Lower lobe of right lung (tissue), 2 donors: ENCODE results near the gene GLB1L3. TPM values are rescaled to one million over a fixed set of nuclear protein-coding genes. Genes with fewer than 3 reads are reported as not detected.
"Not testable (repeated sequence)": the region's sequence is repeated elsewhere in the genome, so short reads cannot be mapped to it uniquely, and the experiment has no call there.

Source experiments
- ATAC-seq, 2 donors: fragments of 200-7000 bp; cut with Tn5 transposase; one replicate each; pipeline ENCODE4 v1.9.1; 2020 to 2022; ENCODE audit warnings: mild to moderate bottlenecking in 2 of 2, moderate library complexity in 2 of 2
- DNase-seq: peaks from one replicate; pipeline ENCODE4 v3.0.0-alpha.2; 2020
- H3K27ac ChIP-seq: fragments of 200-600 bp; one replicate; pipeline ENCODE4 v1.8.0; 2022
- H3K27me3 ChIP-seq: fragments of 200-600 bp; one replicate; pipeline ENCODE4 v1.8.0; 2022; ENCODE audit warnings: low read depth
- H3K36me3 ChIP-seq: fragments of 200-600 bp; one replicate; pipeline ENCODE4 v1.8.0; 2022; ENCODE audit warnings: mild to moderate bottlenecking
- H3K4me1 ChIP-seq: fragments of 200-600 bp; one replicate; pipeline ENCODE4 v1.8.0; 2022
- H3K4me3 ChIP-seq: fragments of 200-600 bp; one replicate; pipeline ENCODE4 v1.8.0; 2022; ENCODE audit warnings: mild to moderate bottlenecking
- H3K9me3 ChIP-seq: fragments of 200-600 bp; one replicate; pipeline ENCODE4 v1.8.0; 2022
- intact Hi-C: fragments of 100-400 bp; cut with DNase I; formaldehyde crosslinking; loops from one replicate; pipeline ENCODE4 v1.11.0; 2022
- total RNA-seq: library from RNA; stranded (reverse); fragmentation: NEBNext Ultra II Directional; extraction: Animal tissue kit (Norgen Biotek cat#: 25700); gene quantifications from one replicate; pipeline ENCODE4 v1.2.1, GENCODE V29; 2021
- TF ChIP-seq, protein P1 (sequence below): fragments of 200-600 bp; IDR thresholded peaks from one replicate; pipeline ENCODE4 v1.8.0; 2022; ENCODE audit warnings: antibody characterized with exemption, mild to moderate bottlenecking
- donor health status: DM: no; HTN: yes; CAD: no; lungs with severe emphysema.

Gene GLB1L3
- total RNA-seq, 1 donor from 2014 or later, result 0.27 TPM

DNA sequence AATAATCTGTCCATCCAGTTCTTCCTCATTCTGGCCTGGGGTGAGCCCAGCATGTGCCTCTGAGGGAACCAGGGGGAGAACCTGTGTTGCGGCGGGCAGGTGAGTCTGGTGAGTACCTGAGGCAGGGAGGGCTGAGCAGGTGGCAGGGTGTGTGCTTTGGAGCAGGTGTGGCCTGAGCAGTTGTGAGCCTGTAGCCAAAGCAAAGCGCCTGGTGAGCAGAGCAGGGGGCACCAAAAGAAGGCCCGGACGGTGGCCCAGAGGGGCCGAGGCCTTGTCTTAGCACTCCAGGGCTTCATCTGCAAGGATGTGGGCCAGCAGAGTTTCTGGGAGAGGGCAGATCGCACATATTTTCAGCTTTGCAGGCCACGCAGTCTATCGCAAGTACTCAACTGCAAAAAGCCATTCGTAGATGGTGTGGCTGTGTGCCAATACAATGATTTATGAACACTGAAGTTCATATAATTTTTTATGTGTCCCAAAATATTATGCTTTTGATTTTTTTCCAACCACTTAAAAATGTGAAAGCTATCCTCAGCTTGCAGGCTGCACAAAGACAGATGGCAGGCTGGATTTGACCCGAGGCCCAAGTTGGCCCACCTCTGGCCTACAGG lies 64.3 kb downstream of the GLB1L3 start:
- no peaks in the 10 kb centered on the region for H3K9me3 ChIP-seq
- H3K4me1 ChIP-seq, result no peaks in the 10 kb centered on the region
- TF ChIP-seq, protein P1, sequence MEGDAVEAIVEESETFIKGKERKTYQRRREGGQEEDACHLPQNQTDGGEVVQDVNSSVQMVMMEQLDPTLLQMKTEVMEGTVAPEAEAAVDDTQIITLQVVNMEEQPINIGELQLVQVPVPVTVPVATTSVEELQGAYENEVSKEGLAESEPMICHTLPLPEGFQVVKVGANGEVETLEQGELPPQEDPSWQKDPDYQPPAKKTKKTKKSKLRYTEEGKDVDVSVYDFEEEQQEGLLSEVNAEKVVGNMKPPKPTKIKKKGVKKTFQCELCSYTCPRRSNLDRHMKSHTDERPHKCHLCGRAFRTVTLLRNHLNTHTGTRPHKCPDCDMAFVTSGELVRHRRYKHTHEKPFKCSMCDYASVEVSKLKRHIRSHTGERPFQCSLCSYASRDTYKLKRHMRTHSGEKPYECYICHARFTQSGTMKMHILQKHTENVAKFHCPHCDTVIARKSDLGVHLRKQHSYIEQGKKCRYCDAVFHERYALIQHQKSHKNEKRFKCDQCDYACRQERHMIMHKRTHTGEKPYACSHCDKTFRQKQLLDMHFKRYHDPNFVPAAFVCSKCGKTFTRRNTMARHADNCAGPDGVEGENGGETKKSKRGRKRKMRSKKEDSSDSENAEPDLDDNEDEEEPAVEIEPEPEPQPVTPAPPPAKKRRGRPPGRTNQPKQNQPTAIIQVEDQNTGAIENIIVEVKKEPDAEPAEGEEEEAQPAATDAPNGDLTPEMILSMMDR, result no peak
- no peak overlapping the region for H3K27ac ChIP-seq
- ATAC-seq (no peak), DNase-seq (no peak)
- H3K4me3 ChIP-seq, result no peak overlapping the region
- H3K27me3 ChIP-seq, result no peaks in the 10 kb centered on the region
- no peaks in the 10 kb centered on the region for H3K36me3 ChIP-seq
- intact Hi-C loops, result no loop called here

- Histone ChIP-seq H3K4me1 (no peaks in the 10 kb centered on the region), H3K4me3 (no peak overlapping the region), H3K9me3 (no peaks in the 10 kb centered on the region), H3K27ac (no peak overlapping the region), H3K36me3 (no peaks in the 10 kb centered on the region), H3K27me3 (no peaks in the 10 kb centered on the region)
- intact Hi-C loops, result no loop called here
- ATAC-seq (no peak), DNase-seq (no peak)
- TF ChIP-seq, protein P1, result no peak
Measured at GRCh38 chr11:134341805-134342571, 65.8 kb downstream of the GLB1L3 start.

- DNase-seq, result no peak
- no peak for ATAC-seq
- intact Hi-C loops, result no loop called here
Measured at GRCh38 chr11:134342572-134343340, 66.6 kb downstream of the GLB1L3 start.

DNA sequence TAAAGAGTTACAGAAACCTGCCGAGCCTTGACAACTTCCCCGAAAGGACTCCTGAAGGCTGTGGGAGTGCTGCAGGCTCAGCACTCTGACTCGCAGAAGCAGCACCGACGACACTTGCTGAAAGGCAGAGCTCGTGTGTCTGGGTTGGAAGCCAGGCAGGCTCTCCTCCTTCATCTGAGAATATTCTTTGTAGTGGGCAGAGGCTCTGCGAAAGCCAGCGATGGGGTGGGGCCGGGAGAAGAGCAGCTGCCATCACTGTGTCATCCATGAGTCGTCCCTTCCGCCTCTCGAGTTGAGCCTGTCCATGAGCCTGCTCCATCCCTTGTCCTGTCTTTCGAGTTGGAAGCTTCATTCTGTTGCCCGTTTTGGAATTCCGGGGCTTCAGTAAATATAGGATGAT lies 67.5 kb downstream of the GLB1L3 start:
- Histone ChIP-seq H3K4me1 (no peaks in the 10 kb centered on the region), H3K9me3 (no peaks in the 10 kb centered on the region), H3K4me3 (no peak overlapping the region), H3K36me3 (no peaks in the 10 kb centered on the region), H3K27ac (no peak overlapping the region), H3K27me3 (no peaks in the 10 kb centered on the region)
- no peak for ATAC-seq
- DNase-seq, result no peak
- intact Hi-C loops, result no loop called here
- TF ChIP-seq, protein P1, result no peak

More at GRCh38 chr11:134342572-134343340, 66.6 kb downstream of the GLB1L3 start:
- TF ChIP-seq, protein P1, result no peak
- Histone ChIP-seq H3K36me3 (no peaks in the 10 kb centered on the region), H3K4me3 (no peak overlapping the region), H3K27me3 (no peaks in the 10 kb centered on the region), H3K27ac (no peak overlapping the region), H3K4me1 (no peaks in the 10 kb centered on the region), H3K9me3 (no peaks in the 10 kb centered on the region)

DNA sequence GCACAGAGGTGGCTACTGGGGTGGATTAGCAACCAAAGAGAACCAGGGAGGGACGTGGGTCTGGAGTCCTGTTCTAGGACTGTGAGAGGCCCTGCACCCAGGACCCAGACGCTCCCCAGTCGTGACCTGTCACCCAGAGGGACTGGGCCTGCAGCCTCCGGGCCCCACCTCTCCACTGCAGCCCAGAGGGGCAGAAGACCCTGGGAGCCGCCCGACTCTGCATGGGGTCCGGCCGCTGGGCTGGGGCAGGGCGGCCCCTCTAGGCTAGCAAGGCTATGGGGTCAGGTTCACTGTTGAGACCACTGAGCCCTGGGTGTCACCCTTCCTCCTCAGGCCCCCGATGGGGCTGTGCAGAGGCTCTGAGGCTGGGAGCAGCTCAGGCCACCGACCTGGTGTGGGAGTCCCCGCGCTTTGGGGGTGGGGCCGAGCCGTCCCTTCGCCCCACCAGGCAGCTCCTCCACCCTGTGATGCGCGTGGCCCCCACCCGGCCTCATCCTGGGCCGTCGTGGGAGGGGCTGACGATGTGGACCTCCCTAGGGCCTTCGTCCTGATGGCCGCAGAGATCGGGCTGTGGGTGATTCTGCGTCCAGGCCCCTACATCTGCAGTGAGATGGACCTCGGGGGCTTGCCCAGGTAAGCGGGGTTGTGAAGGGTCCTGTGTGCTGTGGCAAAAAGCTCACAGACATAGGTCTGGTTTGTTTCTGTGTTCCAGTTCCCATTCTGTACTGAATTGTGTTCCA lies 68.5 kb downstream of the GLB1L3 start:
- H3K9me3 ChIP-seq, H3K27me3 ChIP-seq, H3K27ac ChIP-seq, H3K36me3 ChIP-seq, H3K4me1 ChIP-seq, H3K4me3 ChIP-seq, DNase-seq, intact Hi-C loops: not testable (repeated sequence)
- peak; percentile 37 to 38 for ATAC-seq
